Measurements from ENCODE around the gene P2RX7. TPM values are rescaled to one million over a fixed set of nuclear protein-coding genes. Genes with fewer than 3 reads are reported as not detected.

Gene P2RX7
- total and polyA plus RNA-seq, 5 donors from 2014 or later: 3.4 to 23.5 (median 6.2) TPM

DNA sequence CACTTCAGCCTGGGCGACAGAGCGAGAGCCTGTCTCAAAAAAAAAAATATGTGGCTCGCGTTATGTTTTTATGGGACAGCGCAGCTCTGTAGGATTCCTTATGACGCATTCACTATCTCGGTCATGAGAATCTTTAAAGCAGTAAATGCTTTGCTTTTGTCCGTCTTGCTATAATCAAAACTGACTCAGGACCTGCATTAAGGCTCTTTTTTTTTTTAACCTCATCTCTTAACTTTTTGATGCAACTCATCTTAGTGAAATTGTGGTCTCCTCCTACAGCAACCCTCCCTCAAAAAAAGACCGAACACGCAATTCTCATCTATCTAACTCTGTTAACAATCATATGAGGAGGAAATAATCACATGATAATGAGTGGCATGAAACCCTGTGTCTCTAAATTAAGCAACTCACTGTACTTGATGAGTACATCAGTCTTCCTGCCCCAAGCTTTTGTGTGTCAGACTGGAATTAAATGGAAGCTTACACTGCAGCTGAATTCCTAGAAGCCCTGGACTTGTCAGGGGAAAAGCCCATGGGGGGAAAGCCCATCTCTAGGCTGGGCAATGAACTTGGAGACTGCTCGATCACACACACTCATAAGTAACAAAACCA lies 81.6 kb downstream of the P2RX7 start:
- Mint-ChIP-seq H3K9me3 (no peaks in the 10 kb centered on the region), H3K27me3 (no peaks in the 10 kb centered on the region)
- DNase-seq: peak in 1 of 3 donors; percentile 46

DNA sequence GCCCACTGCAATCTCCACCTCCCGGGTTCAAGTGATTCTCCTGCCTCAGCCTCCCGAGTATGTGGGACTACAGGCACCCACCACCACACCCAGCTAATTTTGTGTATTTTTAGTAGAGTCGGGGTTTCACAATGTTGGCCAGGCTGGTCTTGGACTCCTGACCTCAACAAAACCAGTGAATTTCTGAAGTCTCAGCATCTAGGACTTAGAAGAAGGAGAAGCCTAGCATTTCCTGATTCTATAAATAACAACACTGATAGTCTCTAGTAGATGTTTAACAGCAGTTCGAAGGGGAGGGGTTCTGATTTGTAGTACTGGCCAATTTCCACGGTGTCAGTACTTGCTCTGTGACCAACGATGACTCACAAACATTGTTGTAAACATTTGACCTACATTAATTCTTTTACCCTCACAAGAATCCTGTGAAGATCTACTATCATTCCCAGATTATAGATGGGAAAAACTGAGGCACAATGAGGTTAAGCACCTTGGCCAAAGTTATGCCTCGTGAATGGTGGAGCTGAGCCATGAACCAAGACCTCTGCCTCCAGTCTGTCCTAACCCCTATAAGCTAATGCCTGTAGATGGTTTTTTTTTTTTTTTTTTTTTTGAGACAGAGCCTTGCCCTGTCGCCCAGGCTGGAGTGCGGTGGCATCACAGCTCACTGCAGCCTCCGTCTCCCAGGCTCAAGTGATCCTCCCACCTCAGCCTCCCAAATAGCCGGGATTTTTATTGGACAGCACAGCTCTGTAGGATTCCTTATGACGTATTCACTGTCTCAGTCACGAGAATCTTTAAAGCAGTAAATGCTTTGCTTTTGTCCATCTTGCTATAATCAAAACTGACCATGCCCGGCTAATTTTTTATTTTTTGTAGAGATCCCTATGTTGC lies 82.4 kb downstream of the P2RX7 start:
- Mint-ChIP-seq H3K27ac (peak overlapping the region; percentile 9 to 65 (median 18)), H3K4me3 (peak overlapping the region in 1 of 4 donors; percentile 12), H3K27me3 (no peaks in the 10 kb centered on the region), H3K36me3 (peaks cover 5% of the 10 kb centered on the region), H3K9me3 (no peaks in the 10 kb centered on the region), H3K4me1 (peaks cover 6 to 38% (median 24%) of the 10 kb centered on the region in 4 donors)
- no peaks in the 10 kb centered on the region for H3K27me3 ChIP-seq (ENCODE audit: control insufficient read depth, insufficient read depth, low read length)
- no peaks in the 10 kb centered on the region for H3K9me3 ChIP-seq (ENCODE audit: control insufficient read depth in 2 of 2, low read length in 2 of 2)
- peaks cover 23% of the 10 kb centered on the region for H3K36me3 ChIP-seq (ENCODE audit: control insufficient read depth, insufficient read depth, low read length)
- H3K4me1 ChIP-seq (ENCODE audit: control insufficient read depth, insufficient read depth, low read length, poor library complexity, severe bottlenecking): peaks cover 25% of the 10 kb centered on the region
- no peak overlapping the region for H3K4me3 ChIP-seq (ENCODE audit: low read depth, low read length)
- ATAC-seq (ENCODE audit: low read depth in 2 of 2) (no peak), DNase-seq (no peak)
- peak overlapping the region; percentile 16 for H3K27ac ChIP-seq (ENCODE audit: insufficient read depth, low read length, poor library complexity, severe bottlenecking)

More for the DNA sequence above, 81.6 kb downstream of the P2RX7 start:
- H3K27ac Mint-ChIP-seq: peak overlapping the region; percentile 9 to 40 (median 11)
- Histone ChIP-seq H3K4me1 (ENCODE audit: control insufficient read depth, insufficient read depth, low read length, poor library complexity, severe bottlenecking) (peaks cover 28% of the 10 kb centered on the region), H3K36me3 (ENCODE audit: control insufficient read depth, insufficient read depth, low read length) (peaks cover 23% of the 10 kb centered on the region), H3K4me3 (ENCODE audit: low read depth, low read length) (peak overlapping the region; percentile 0), H3K27me3 (ENCODE audit: control insufficient read depth, insufficient read depth, low read length) (no peaks in the 10 kb centered on the region), H3K27ac (ENCODE audit: insufficient read depth, low read length, poor library complexity, severe bottlenecking) (peak overlapping the region; percentile 16), H3K9me3 (ENCODE audit: control insufficient read depth in 2 of 2, low read length in 2 of 2) (no peaks in the 10 kb centered on the region)
- peaks cover 5% of the 10 kb centered on the region for H3K36me3 Mint-ChIP-seq
- peak in 1 of 2 donors; percentile 7 for ATAC-seq (ENCODE audit: low read depth in 2 of 2)
- peaks cover 6 to 40% (median 26%) of the 10 kb centered on the region in 4 donors for H3K4me1 Mint-ChIP-seq
- peak overlapping the region in 3 of 4 donors; percentile 8 to 72 (median 34) for H3K4me3 Mint-ChIP-seq

DNA sequence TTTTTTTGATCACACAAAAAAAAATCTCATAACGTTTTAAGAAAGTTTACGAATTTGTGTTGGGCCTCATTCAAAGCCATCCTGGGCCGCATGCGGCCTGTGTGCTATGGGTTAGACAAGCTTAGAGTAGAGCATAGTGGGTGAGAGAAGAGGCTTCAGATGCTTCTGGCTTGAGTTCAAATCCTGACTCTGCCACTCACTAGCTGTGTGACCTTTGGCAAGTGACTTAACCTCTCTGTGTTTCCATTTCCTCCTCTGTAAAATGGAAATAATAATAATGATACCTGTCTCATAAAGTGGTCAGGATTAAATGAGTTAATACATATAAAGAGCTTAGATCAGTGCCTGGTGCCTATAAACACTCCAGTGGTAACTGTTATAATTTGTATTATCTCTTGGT lies 83.4 kb downstream of the P2RX7 start:
- H3K36me3 Mint-ChIP-seq: peaks cover 5% of the 10 kb centered on the region
- ATAC-seq (ENCODE audit: low read depth in 2 of 2) (no peak), DNase-seq (no peak)
- H3K9me3 ChIP-seq (ENCODE audit: control insufficient read depth in 2 of 2, low read length in 2 of 2): no peaks in the 10 kb centered on the region
- H3K36me3 ChIP-seq (ENCODE audit: control insufficient read depth, insufficient read depth, low read length): peaks cover 23% of the 10 kb centered on the region
- peak overlapping the region in 2 of 3 donors; percentile 63 to 65 for H3K27ac Mint-ChIP-seq
- H3K27me3 Mint-ChIP-seq: no peaks in the 10 kb centered on the region
- peaks cover 18% of the 10 kb centered on the region for H3K4me1 ChIP-seq (ENCODE audit: control insufficient read depth, insufficient read depth, low read length, poor library complexity, severe bottlenecking)
- H3K27ac ChIP-seq (ENCODE audit: insufficient read depth, low read length, poor library complexity, severe bottlenecking): no peak overlapping the region
- peaks cover 0 to 2% (median 0%) of the 10 kb centered on the region in 7 donors for H3K9me3 Mint-ChIP-seq
- peak overlapping the region in 1 of 4 donors; percentile 18 for H3K4me3 Mint-ChIP-seq
- no peak overlapping the region for H3K4me3 ChIP-seq (ENCODE audit: low read depth, low read length)
- no peaks in the 10 kb centered on the region for H3K27me3 ChIP-seq (ENCODE audit: control insufficient read depth, insufficient read depth, low read length)
- peaks cover 6 to 32% (median 20%) of the 10 kb centered on the region in 4 donors for H3K4me1 Mint-ChIP-seq

DNA sequence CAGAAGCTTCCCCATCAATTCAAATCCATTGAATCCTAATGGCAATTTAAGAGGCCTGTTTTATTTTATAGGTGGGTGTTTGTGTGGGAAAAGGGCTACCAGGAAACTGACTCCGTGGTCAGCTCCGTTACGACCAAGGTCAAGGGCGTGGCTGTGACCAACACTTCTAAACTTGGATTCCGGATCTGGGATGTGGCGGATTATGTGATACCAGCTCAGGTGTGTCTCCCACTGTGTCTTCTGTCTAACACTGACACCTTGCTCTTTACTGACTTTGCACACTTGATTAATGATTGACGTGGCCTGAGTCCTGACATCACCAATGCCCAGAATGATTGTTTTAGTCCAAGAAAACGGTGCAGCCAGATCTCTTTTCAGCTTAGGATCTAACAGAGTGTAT lies 84.4 kb downstream of the P2RX7 start:
- Histone ChIP-seq H3K4me3 (ENCODE audit: low read depth, low read length) (no peak overlapping the region), H3K27me3 (ENCODE audit: control insufficient read depth, insufficient read depth, low read length) (no peaks in the 10 kb centered on the region), H3K27ac (ENCODE audit: insufficient read depth, low read length, poor library complexity, severe bottlenecking) (no peak overlapping the region), H3K4me1 (ENCODE audit: control insufficient read depth, insufficient read depth, low read length, poor library complexity, severe bottlenecking) (peaks cover 18% of the 10 kb centered on the region), H3K9me3 (ENCODE audit: control insufficient read depth in 2 of 2, low read length in 2 of 2) (no peaks in the 10 kb centered on the region), H3K36me3 (ENCODE audit: control insufficient read depth, insufficient read depth, low read length) (peaks cover 23% of the 10 kb centered on the region)
- Mint-ChIP-seq H3K27ac (peak overlapping the region in 2 of 3 donors; percentile 0 to 21), H3K4me1 (peaks cover 6 to 27% (median 19%) of the 10 kb centered on the region in 4 donors), H3K36me3 (peaks cover 5% of the 10 kb centered on the region), H3K9me3 (peaks cover 0 to 2% (median 0%) of the 10 kb centered on the region in 7 donors), H3K27me3 (no peaks in the 10 kb centered on the region), H3K4me3 (peak overlapping the region in 1 of 4 donors; percentile 54)
- ATAC-seq (ENCODE audit: low read depth in 2 of 2): no peak
- no peak for DNase-seq

DNA sequence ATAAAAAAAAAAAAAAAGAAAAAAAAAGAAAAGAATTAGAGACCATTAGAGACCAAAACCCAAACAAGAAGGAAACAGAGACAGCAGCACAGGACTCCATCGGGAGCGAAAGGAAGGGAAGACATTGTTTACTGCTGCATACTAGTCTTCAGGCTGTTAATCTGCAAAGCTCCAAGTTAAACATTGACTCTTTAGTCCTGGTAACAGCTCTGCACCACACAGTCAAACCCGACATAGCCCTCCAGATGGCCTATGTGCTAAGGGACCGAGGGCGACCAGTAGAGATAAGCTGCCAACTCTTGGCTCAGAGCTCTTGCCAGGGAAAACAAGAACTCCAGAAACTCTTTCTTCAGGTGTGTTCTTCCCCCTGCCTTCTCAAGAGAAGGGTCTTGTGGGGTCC lies 85.1 kb downstream of the P2RX7 start:
- peaks cover 23% of the 10 kb centered on the region for H3K36me3 ChIP-seq (ENCODE audit: control insufficient read depth, insufficient read depth, low read length)
- Mint-ChIP-seq H3K36me3 (peaks cover 5% of the 10 kb centered on the region), H3K4me1 (peaks cover 6 to 28% (median 19%) of the 10 kb centered on the region in 4 donors), H3K4me3 (no peak overlapping the region), H3K27ac (peak overlapping the region in 1 of 3 donors; percentile 21), H3K9me3 (peaks cover 0 to 2% (median 0%) of the 10 kb centered on the region in 7 donors), H3K27me3 (no peaks in the 10 kb centered on the region)
- H3K4me1 ChIP-seq (ENCODE audit: control insufficient read depth, insufficient read depth, low read length, poor library complexity, severe bottlenecking): peaks cover 20% of the 10 kb centered on the region
- ATAC-seq (ENCODE audit: low read depth in 2 of 2): no peak
- H3K27ac ChIP-seq (ENCODE audit: insufficient read depth, low read length, poor library complexity, severe bottlenecking): no peak overlapping the region
- H3K27me3 ChIP-seq (ENCODE audit: control insufficient read depth, insufficient read depth, low read length): no peaks in the 10 kb centered on the region
- no peak overlapping the region for H3K4me3 ChIP-seq (ENCODE audit: low read depth, low read length)
- DNase-seq: no peak
- no peaks in the 10 kb centered on the region for H3K9me3 ChIP-seq (ENCODE audit: control insufficient read depth in 2 of 2, low read length in 2 of 2)

DNA sequence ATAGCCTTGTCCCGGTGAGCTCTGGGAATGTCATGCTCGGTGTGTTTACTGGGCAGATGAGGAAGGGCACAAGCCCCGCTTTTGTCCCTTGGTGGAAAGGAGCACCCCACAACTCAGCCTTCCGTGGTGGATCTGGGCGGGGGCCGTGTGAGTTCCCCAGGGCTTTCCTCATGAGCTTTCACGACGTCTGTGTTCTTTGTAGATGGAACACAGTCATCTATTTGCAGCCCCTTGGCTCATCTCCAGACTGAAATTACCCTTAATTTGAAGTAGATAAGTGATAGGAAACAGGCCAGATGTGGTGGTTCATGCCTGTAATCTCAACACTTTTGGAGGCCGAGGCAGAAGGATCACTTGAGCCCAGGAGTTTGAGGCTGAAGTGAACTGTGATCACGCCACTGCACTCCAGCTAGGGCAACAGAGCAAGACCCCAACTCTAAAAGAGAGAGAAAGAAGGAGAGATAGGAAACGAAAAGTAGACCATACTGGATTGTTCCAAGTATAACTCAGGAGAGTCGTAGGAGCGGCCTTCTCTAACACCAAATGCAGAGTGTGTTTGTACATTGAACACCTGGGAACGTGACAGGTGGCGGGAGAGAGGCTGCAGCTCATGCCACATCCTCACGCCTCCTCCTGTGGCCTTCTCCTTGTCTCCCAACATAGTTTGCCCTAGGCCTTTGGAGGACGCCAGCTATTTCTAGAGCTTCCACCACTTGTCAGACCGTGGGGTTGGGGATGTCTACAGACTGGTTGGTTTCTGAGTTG lies 86.1 kb downstream of the P2RX7 start:
- Histone ChIP-seq H3K4me3 (ENCODE audit: low read depth, low read length) (no peak overlapping the region), H3K9me3 (ENCODE audit: control insufficient read depth in 2 of 2, low read length in 2 of 2) (no peaks in the 10 kb centered on the region), H3K36me3 (ENCODE audit: control insufficient read depth, insufficient read depth, low read length) (peaks cover 23% of the 10 kb centered on the region), H3K27me3 (ENCODE audit: control insufficient read depth, insufficient read depth, low read length) (no peaks in the 10 kb centered on the region), H3K4me1 (ENCODE audit: control insufficient read depth, insufficient read depth, low read length, poor library complexity, severe bottlenecking) (peaks cover 29% of the 10 kb centered on the region), H3K27ac (ENCODE audit: insufficient read depth, low read length, poor library complexity, severe bottlenecking) (no peak overlapping the region)
- H3K27ac Mint-ChIP-seq: peak overlapping the region in 1 of 3 donors; percentile 85
- no peak overlapping the region for H3K4me3 Mint-ChIP-seq
- peaks cover 8% of the 10 kb centered on the region for H3K36me3 Mint-ChIP-seq
- peaks cover 11 to 34% (median 24%) of the 10 kb centered on the region in 4 donors for H3K4me1 Mint-ChIP-seq
- H3K27me3 Mint-ChIP-seq: no peaks in the 10 kb centered on the region
- no peak for DNase-seq
- peaks cover 0 to 2% (median 0%) of the 10 kb centered on the region in 7 donors for H3K9me3 Mint-ChIP-seq
- ATAC-seq (ENCODE audit: low read depth in 2 of 2): no peak

DNA sequence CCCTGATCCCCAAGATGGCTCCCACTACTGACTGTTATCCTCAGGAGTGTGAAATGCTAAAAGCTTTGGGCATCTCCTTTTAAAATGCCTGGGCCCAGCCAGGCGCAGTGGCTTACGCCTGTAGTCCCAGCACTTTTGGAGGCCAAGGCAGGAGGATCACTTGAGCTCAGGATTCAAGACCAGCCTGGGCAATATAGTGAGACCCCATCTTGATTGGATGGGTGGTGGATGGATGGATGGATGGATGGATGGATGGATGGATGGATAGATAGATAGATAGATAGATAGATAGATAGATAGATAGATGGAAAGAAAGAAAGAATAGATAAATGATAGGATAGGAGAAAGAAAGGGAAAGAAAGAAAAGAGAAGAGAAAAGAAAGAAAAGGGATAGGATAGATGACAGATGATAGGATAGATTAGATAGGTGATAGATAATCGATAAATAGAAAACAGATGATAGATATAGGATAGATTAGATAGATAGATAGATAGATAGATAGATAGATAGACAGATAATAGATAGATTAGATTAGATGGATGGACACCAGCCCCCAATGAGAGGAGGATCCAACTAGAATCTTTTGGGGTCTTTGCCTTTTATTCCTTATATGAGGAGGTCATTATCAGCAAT lies 86.8 kb downstream of the P2RX7 start:
- Histone ChIP-seq H3K4me1 (ENCODE audit: control insufficient read depth, insufficient read depth, low read length, poor library complexity, severe bottlenecking) (peaks cover 29% of the 10 kb centered on the region), H3K36me3 (ENCODE audit: control insufficient read depth, insufficient read depth, low read length) (peaks cover 23% of the 10 kb centered on the region), H3K9me3 (ENCODE audit: control insufficient read depth in 2 of 2, low read length in 2 of 2) (no peaks in the 10 kb centered on the region), H3K27ac (ENCODE audit: insufficient read depth, low read length, poor library complexity, severe bottlenecking) (no peak overlapping the region), H3K4me3 (ENCODE audit: low read depth, low read length) (no peak overlapping the region), H3K27me3 (ENCODE audit: control insufficient read depth, insufficient read depth, low read length) (no peaks in the 10 kb centered on the region)
- Mint-ChIP-seq H3K27me3 (no peaks in the 10 kb centered on the region), H3K4me1 (peaks cover 7 to 36% (median 24%) of the 10 kb centered on the region in 4 donors), H3K9me3 (peaks cover 0 to 2% (median 0%) of the 10 kb centered on the region in 7 donors), H3K27ac (peak overlapping the region in 2 of 3 donors; percentile 38 to 82), H3K4me3 (peak overlapping the region in 1 of 4 donors; percentile 43), H3K36me3 (peaks cover 8% of the 10 kb centered on the region)
- DNase-seq: no peak
- no peak for ATAC-seq (ENCODE audit: low read depth in 2 of 2)
